Measurements from ENCODE around the gene ASXL2.

Gene ASXL2

GRCh38 chr2:25808006-25808383, 70.3 kb downstream of the ASXL2 start:
- DNase-seq (ENCODE audit: extremely low read depth in 1 of 2, low read depth in 1 of 2): no peak

GRCh38 chr2:25806941-25807340, 71.3 kb downstream of the ASXL2 start:
- no peak for DNase-seq (ENCODE audit: extremely low read depth in 1 of 2, low read depth in 1 of 2)

- no peak for DNase-seq (ENCODE audit: extremely low read depth in 1 of 2, low read depth in 1 of 2)
Observed at GRCh38 chr2:25805987-25806386, 72.3 kb downstream of the ASXL2 start.

- no peak for DNase-seq (ENCODE audit: extremely low read depth in 1 of 2, low read depth in 1 of 2)
Observed at GRCh38 chr2:25804338-25804737, 73.9 kb downstream of the ASXL2 start.

- no peak for DNase-seq (ENCODE audit: extremely low read depth in 1 of 2, low read depth in 1 of 2)
Observed at GRCh38 chr2:25799301-25799700, 79.0 kb downstream of the ASXL2 start.

- no peak for DNase-seq (ENCODE audit: extremely low read depth in 1 of 2, low read depth in 1 of 2)
Observed at GRCh38 chr2:25797620-25798488, 80.4 kb downstream of the ASXL2 start.

GRCh38 chr2:25794544-25795276, 83.6 kb downstream of the ASXL2 start:
- no peak for DNase-seq (ENCODE audit: extremely low read depth in 1 of 2, low read depth in 1 of 2)

- DNase-seq (ENCODE audit: extremely low read depth in 1 of 2, low read depth in 1 of 2): no peak
Observed at GRCh38 chr2:25790074-25790790, 88.1 kb downstream of the ASXL2 start.

GRCh38 chr2:25788457-25788856, 89.8 kb downstream of the ASXL2 start:
- no peak for DNase-seq (ENCODE audit: extremely low read depth in 1 of 2, low read depth in 1 of 2)

GRCh38 chr2:25787020-25787419, 91.3 kb downstream of the ASXL2 start:
- no peak for DNase-seq (ENCODE audit: extremely low read depth in 1 of 2, low read depth in 1 of 2)

GRCh38 chr2:25784404-25784803, 93.9 kb downstream of the ASXL2 start:
- no peak for DNase-seq (ENCODE audit: extremely low read depth in 1 of 2, low read depth in 1 of 2)

GRCh38 chr2:25777077-25777476, 101.2 kb downstream of the ASXL2 start:
- DNase-seq (ENCODE audit: extremely low read depth in 1 of 2, low read depth in 1 of 2): no peak

- DNase-seq (ENCODE audit: extremely low read depth in 1 of 2, low read depth in 1 of 2): no peak
Observed at GRCh38 chr2:25772078-25772477, 106.2 kb downstream of the ASXL2 start.

GRCh38 chr2:25763575-25763974, 114.7 kb downstream of the ASXL2 start:
- no peak for DNase-seq (ENCODE audit: extremely low read depth in 1 of 2, low read depth in 1 of 2)

GRCh38 chr2:25760297-25760696, 118.0 kb downstream of the ASXL2 start:
- DNase-seq (ENCODE audit: extremely low read depth in 1 of 2, low read depth in 1 of 2): no peak

GRCh38 chr2:25758348-25758747, 119.9 kb downstream of the ASXL2 start:
- DNase-seq (ENCODE audit: extremely low read depth in 1 of 2, low read depth in 1 of 2): no peak

- DNase-seq (ENCODE audit: extremely low read depth in 1 of 2, low read depth in 1 of 2): no peak
Observed at GRCh38 chr2:25757906-25758305, 120.4 kb downstream of the ASXL2 start.

GRCh38 chr2:25756536-25756935, 121.8 kb downstream of the ASXL2 start:
- DNase-seq (ENCODE audit: extremely low read depth in 1 of 2, low read depth in 1 of 2): no peak

- DNase-seq (ENCODE audit: extremely low read depth in 1 of 2, low read depth in 1 of 2): no peak
Observed at GRCh38 chr2:25749676-25750075, 128.6 kb downstream of the ASXL2 start.

GRCh38 chr2:25744055-25744454, 134.2 kb downstream of the ASXL2 start:
- no peak for DNase-seq (ENCODE audit: extremely low read depth in 1 of 2, low read depth in 1 of 2)

- DNase-seq (ENCODE audit: extremely low read depth in 1 of 2, low read depth in 1 of 2): no peak
Observed at GRCh38 chr2:25743132-25743830, 135.0 kb downstream of the ASXL2 start.

Measured in stimulated activated CD8-positive, alpha-beta memory T cell treated with anti-CD3 and anti-CD28 coated beads, Interleukin-7, amount 100 ng/mL, for 48 hours (primary cell).